ENCODE measurements around the gene GJA4. TPM values are rescaled to one million over a fixed set of nuclear protein-coding genes. Genes with fewer than 3 reads are reported as not detected.

Gene GJA4
- total RNA-seq, 4 donors from 2014 or later: 1.9 to 5.2 (median 3.2) TPM; not detected in 1

GRCh38 chr1:34831721-34832246 is 39.0 kb downstream of the GJA4 start:
- DNase-seq: no peak
- Histone ChIP-seq H3K36me3 (no peaks in the 10 kb centered on the region), H3K9me3 (no peaks in the 10 kb centered on the region), H3K4me3 (no peak overlapping the region), H3K27ac (no peak overlapping the region), H3K27me3 (no peaks in the 10 kb centered on the region), H3K4me1 (no peaks in the 10 kb centered on the region)
- intact Hi-C loops (cut with DNase I; ENCODE audit: low total_unique reads): no loop called here
- no peak for TF ChIP-seq POLR2A (IDR thresholded peaks at IDR 0.05)
- TF ChIP-seq EP300 (IDR thresholded peaks at IDR 0.05; ENCODE audit: low read depth): no peak
- no peak for TF ChIP-seq CTCF (IDR thresholded peaks at IDR 0.05)
- TF ChIP-seq POLR2AphosphoS5 (IDR thresholded peaks at IDR 0.05): no peak
- in situ Hi-C loops (cut with MboI; ENCODE audit: low pct_ligation_motif_present in 1 of 4, low pct_unique_long_range_greater_than_20kb in 1 of 4, low sequenced_read_pairs in 3 of 4): no loop called here
- WGBS, 2 donors (ENCODE audit: low coverage in 1 of 2): 82 to 90% methylated on average over 3 to 6 of the region's 6 CpGs

- intact Hi-C loops (cut with DNase I; ENCODE audit: low total_unique reads) (no loop called here), in situ Hi-C loops (cut with MboI; ENCODE audit: low pct_ligation_motif_present in 1 of 4, low pct_unique_long_range_greater_than_20kb in 1 of 4, low sequenced_read_pairs in 3 of 4) (no loop called here)
- no peaks in the 10 kb centered on the region for H3K4me1 ChIP-seq
- H3K27ac ChIP-seq: no peak overlapping the region
- H3K36me3 ChIP-seq: no peaks in the 10 kb centered on the region
- H3K9me3 ChIP-seq: no peaks in the 10 kb centered on the region
- 93% methylated on average over 1 of the region's 1 CpG; no CpG with 5 or more reads in 1 of the 2 donors for WGBS, 2 donors (ENCODE audit: low coverage in 1 of 2)
- no peak for TF ChIP-seq CTCF (IDR thresholded peaks at IDR 0.05)
- TF ChIP-seq POLR2AphosphoS5 (IDR thresholded peaks at IDR 0.05): no peak
- TF ChIP-seq POLR2A (IDR thresholded peaks at IDR 0.05): no peak
- no peak for TF ChIP-seq EP300 (IDR thresholded peaks at IDR 0.05; ENCODE audit: low read depth)
- H3K27me3 ChIP-seq: no peaks in the 10 kb centered on the region
- no peak for DNase-seq
- no peak overlapping the region for H3K4me3 ChIP-seq
These were observed 40.9 kb downstream of the GJA4 start for GRCh38 chr1:34833711-34834110.

GRCh38 chr1:34839526-34840305 is 46.9 kb downstream of the GJA4 start:
- Histone ChIP-seq H3K36me3 (no peaks in the 10 kb centered on the region), H3K27ac (no peak overlapping the region), H3K4me1 (no peaks in the 10 kb centered on the region), H3K9me3 (no peaks in the 10 kb centered on the region), H3K27me3 (no peaks in the 10 kb centered on the region), H3K4me3 (no peak overlapping the region)
- 88% methylated on average over 14 of the region's 14 CpGs; no CpG with 5 or more reads in 1 of the 2 donors for WGBS, 2 donors (ENCODE audit: low coverage in 1 of 2)
- intact Hi-C loops (cut with DNase I; ENCODE audit: low total_unique reads) (no loop called here), in situ Hi-C loops (cut with MboI; ENCODE audit: low pct_ligation_motif_present in 1 of 4, low pct_unique_long_range_greater_than_20kb in 1 of 4, low sequenced_read_pairs in 3 of 4) (no loop called here)
- TF ChIP-seq CTCF (IDR thresholded peaks at IDR 0.05) (no peak), EP300 (IDR thresholded peaks at IDR 0.05; ENCODE audit: low read depth) (no peak)
- DNase-seq: no peak

GRCh38 chr1:34840426-34840825 is 47.6 kb downstream of the GJA4 start:
- H3K4me1 ChIP-seq: no peaks in the 10 kb centered on the region
- H3K36me3 ChIP-seq: no peaks in the 10 kb centered on the region
- H3K27ac ChIP-seq: no peak overlapping the region
- no peak for TF ChIP-seq POLR2AphosphoS5 (IDR thresholded peaks at IDR 0.05)
- TF ChIP-seq POLR2A (IDR thresholded peaks at IDR 0.05): no peak
- no peak for TF ChIP-seq EP300 (IDR thresholded peaks at IDR 0.05; ENCODE audit: low read depth)
- TF ChIP-seq CTCF (IDR thresholded peaks at IDR 0.05): no peak
- intact Hi-C loops (cut with DNase I; ENCODE audit: low total_unique reads): no loop called here
- H3K9me3 ChIP-seq: no peaks in the 10 kb centered on the region
- DNase-seq: no peak
- 80 to 91% methylated on average over 1 to 3 of the region's 3 CpGs for WGBS, 2 donors (ENCODE audit: low coverage in 1 of 2)
- H3K27me3 ChIP-seq: no peaks in the 10 kb centered on the region
- in situ Hi-C loops (cut with MboI; ENCODE audit: low pct_ligation_motif_present in 1 of 4, low pct_unique_long_range_greater_than_20kb in 1 of 4, low sequenced_read_pairs in 3 of 4): no loop called here
- H3K4me3 ChIP-seq: no peak overlapping the region
